IgD-negative memory B cell (primary cell): Measurements from ENCODE around the gene NOL3. TPM values are rescaled to one million over a fixed set of nuclear protein-coding genes. Genes with fewer than 3 reads are reported as not detected.
A peak's percentile ranks its signal among the peaks of the same experiment; 100 is the strongest.

Source experiments
- H3K27ac Mint-ChIP-seq, 3 donors: one replicate each; pipeline ENCODE4 v1.8.0; 2020 to 2022; ENCODE audit warnings: mild to moderate bottlenecking in 3 of 3, mixed read lengths in 3 of 3, moderate library complexity in 1 of 3
- H3K27me3 Mint-ChIP-seq: one replicate; pipeline ENCODE4 v1.8.0; 2021; ENCODE audit warnings: mixed read lengths
- H3K36me3 Mint-ChIP-seq: one replicate; pipeline ENCODE4 v1.8.0; 2020; ENCODE audit warnings: mild to moderate bottlenecking, mixed read lengths
- H3K4me1 Mint-ChIP-seq, 3 donors: one replicate each; pipeline ENCODE4 v1.8.0; 2020 to 2022; ENCODE audit warnings: mixed read lengths in 3 of 3, mild to moderate bottlenecking in 1 of 3
- H3K4me3 Mint-ChIP-seq, 4 donors: one replicate each; pipeline ENCODE4 v1.8.0; 2020 to 2022; ENCODE audit warnings: mild to moderate bottlenecking in 4 of 4, mixed read lengths in 4 of 4, moderate library complexity in 3 of 4
- H3K9me3 Mint-ChIP-seq, 3 donors: one replicate each; pipeline ENCODE4 v1.8.0; 2020 to 2021; ENCODE audit warnings: mixed read lengths in 3 of 3, mild to moderate bottlenecking in 1 of 3
- polyA plus RNA-seq: library from polyadenylated mRNA; unstranded; fragments of 300-500 nt; fragmentation: Illumina TruSeq; gene quantifications from one replicate; pipeline ENCODE4 v1.2.3, GENCODE V29; 2021

NOL3 gene
- polyA plus RNA-seq, 1 donor from 2014 or later: not detected

DNA sequence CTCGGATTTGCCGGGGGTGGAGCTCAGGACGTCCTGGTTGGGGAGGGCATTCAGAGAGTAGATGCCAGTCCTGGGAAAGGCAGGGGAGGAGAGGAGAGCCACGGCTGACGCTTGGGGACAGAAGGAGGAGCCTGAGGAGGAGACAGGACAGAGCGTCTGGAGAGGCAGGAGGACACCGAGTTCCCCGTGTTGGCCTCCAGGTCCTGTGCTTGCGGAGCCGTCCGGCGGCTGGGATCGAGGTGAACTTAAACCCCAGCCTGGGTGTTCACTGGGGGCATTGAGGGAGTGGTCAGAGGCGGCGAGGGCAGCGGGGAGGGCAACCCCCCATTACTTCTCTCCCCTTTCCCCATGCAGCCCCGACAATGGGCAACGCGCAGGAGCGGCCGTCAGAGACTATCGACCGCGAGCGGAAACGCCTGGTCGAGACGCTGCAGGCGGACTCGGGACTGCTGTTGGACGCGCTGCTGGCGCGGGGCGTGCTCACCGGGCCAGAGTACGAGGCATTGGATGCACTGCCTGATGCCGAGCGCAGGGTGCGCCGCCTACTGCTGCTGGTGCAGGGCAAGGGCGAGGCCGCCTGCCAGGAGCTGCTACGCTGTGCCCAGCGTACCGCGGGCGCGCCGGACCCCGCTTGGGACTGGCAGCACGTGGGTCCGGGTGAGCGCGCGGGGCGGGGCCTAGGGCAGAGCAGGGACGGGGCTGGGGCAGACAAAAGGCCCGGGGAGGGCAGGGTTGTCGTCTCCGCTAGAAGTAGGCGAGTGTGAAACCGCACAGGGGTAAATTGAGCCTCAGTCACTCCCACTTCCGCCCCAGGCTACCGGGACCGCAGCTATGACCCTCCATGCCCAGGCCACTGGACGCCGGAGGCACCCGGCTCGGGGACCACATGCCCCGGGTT lies 3.7 kb downstream of the NOL3 start:
- peaks cover 16 to 26% (median 20%) of the 10 kb centered on the region in 3 donors for H3K4me1 Mint-ChIP-seq
- peak overlapping the region; percentile 75 to 87 (median 84) for H3K4me3 Mint-ChIP-seq
- peaks cover 1% of the 10 kb centered on the region for H3K36me3 Mint-ChIP-seq
- peaks cover 0 to 2% (median 0%) of the 10 kb centered on the region in 3 donors for H3K9me3 Mint-ChIP-seq
- peaks cover 49% of the 10 kb centered on the region for H3K27me3 Mint-ChIP-seq
- H3K27ac Mint-ChIP-seq: peak overlapping the region in 1 of 3 donors; percentile 17

GRCh38 chr16:67174706-67175231 lies 4.4 kb downstream of the NOL3 start:
- peak overlapping the region in 2 of 4 donors; percentile 75 to 87 for H3K4me3 Mint-ChIP-seq
- peaks cover 0 to 2% (median 0%) of the 10 kb centered on the region in 3 donors for H3K9me3 Mint-ChIP-seq
- H3K4me1 Mint-ChIP-seq: peaks cover 14 to 23% (median 19%) of the 10 kb centered on the region in 3 donors
- H3K36me3 Mint-ChIP-seq: peaks cover 1% of the 10 kb centered on the region
- H3K27ac Mint-ChIP-seq: no peak overlapping the region
- H3K27me3 Mint-ChIP-seq: peaks cover 48% of the 10 kb centered on the region

GRCh38 chr16:67176662-67177061 lies 6.3 kb downstream of the NOL3 start:
- Mint-ChIP-seq H3K27ac (peak overlapping the region in 2 of 3 donors; percentile 53 to 77), H3K4me3 (peak overlapping the region in 1 of 4 donors; percentile 65), H3K9me3 (peaks cover 0 to 2% (median 0%) of the 10 kb centered on the region in 3 donors), H3K36me3 (peaks cover 1% of the 10 kb centered on the region), H3K4me1 (peaks cover 10 to 15% (median 12%) of the 10 kb centered on the region in 3 donors), H3K27me3 (peaks cover 33% of the 10 kb centered on the region)

- H3K27me3 Mint-ChIP-seq: peaks cover 25% of the 10 kb centered on the region
- peaks cover 10 to 15% (median 11%) of the 10 kb centered on the region in 3 donors for H3K4me1 Mint-ChIP-seq
- peaks cover 1% of the 10 kb centered on the region for H3K36me3 Mint-ChIP-seq
- H3K4me3 Mint-ChIP-seq: peak overlapping the region; percentile 63 to 93 (median 75)
- H3K27ac Mint-ChIP-seq: peak overlapping the region in 2 of 3 donors; percentile 27 to 70
- no peaks in the 10 kb centered on the region for H3K9me3 Mint-ChIP-seq
Measured at GRCh38 chr16:67177743-67178699, 7.7 kb downstream of the NOL3 start.

DNA sequence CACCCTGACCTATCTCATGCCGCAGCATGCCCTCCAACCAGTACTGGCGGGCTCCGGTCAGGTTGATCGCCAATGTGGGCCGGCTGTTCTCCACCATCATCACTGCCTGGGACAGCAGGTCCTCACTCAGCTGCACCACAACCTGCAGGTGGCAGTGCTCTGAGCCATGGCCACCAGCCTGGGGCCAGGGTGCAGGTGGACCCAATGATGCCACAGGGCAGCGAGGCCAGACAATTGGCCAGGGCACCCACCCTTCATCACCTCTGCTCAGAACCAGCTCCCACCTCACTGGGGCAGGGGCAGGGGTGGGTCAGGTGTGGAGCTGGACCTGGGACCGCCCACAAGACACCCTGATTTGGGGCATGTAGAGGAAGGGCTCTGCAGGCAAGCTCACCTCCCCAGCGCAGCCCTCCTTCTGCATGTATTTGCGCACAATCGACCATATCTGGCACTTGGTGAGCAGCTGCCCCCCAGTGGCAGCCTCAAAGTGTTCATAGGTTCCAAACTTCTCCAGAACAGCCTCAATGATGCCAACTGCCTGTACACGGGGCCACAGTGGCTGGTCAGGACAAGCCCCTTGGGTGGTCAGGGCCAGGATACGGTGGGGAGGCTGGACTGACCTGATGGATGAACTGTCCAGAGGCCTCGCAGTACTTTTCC lies 9.2 kb downstream of the NOL3 start:
- Mint-ChIP-seq H3K4me3 (no peak overlapping the region), H3K27me3 (peaks cover 13% of the 10 kb centered on the region), H3K27ac (no peak overlapping the region), H3K9me3 (no peaks in the 10 kb centered on the region), H3K36me3 (no peaks in the 10 kb centered on the region), H3K4me1 (peaks cover 0 to 5% (median 1%) of the 10 kb centered on the region in 3 donors)

DNA sequence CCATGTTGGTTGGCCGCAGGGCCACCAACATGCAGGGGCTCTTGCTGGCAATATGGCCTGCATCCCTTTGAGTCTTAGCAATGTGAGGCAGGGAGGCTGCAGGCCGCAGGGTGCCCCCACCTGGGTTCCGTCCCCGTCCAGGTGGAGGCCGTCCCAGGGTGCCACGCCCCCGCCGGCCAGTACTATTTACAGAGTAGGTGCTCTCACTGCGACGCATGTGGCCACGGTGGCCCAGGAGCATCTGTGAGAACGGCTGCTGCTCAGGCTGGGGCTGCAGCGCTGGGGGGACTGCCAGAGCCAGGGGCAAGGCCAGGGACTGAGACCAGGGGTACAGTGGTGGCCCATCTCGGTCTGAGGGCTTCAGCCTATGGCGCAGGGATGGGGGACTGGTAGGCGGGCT lies 9.8 kb downstream of the NOL3 start:
- no peaks in the 10 kb centered on the region for H3K9me3 Mint-ChIP-seq
- H3K4me3 Mint-ChIP-seq: no peak overlapping the region
- H3K36me3 Mint-ChIP-seq: no peaks in the 10 kb centered on the region
- H3K4me1 Mint-ChIP-seq: peaks cover 1 to 6% (median 5%) of the 10 kb centered on the region in 3 donors
- no peak overlapping the region for H3K27ac Mint-ChIP-seq
- H3K27me3 Mint-ChIP-seq: peaks cover 15% of the 10 kb centered on the region

DNA sequence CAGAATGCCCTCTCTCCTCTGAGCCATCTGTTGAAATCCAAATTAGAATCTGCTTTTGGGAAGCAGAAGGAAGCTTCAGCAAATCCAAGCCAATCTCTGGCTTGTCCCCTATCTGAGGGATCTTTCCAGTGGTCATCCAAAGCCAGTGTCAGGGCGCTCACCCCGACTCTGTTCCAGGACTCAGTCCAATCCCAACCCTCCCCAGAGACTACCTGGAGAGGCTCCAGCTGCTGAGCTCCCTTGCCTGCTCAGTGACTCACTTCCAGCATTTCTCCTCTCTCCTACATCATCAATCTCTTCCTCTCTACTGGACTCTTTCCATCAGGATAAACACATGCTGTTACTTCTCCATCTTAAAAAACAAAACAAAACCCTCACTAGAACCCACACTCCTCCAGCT lies 11.0 kb downstream of the NOL3 start:
- no peaks in the 10 kb centered on the region for H3K36me3 Mint-ChIP-seq
- no peak overlapping the region for H3K4me3 Mint-ChIP-seq
- H3K27ac Mint-ChIP-seq: no peak overlapping the region
- peaks cover 8 to 12% (median 10%) of the 10 kb centered on the region in 3 donors for H3K4me1 Mint-ChIP-seq
- H3K27me3 Mint-ChIP-seq: peaks cover 15% of the 10 kb centered on the region
- H3K9me3 Mint-ChIP-seq: no peaks in the 10 kb centered on the region

GRCh38 chr16:67182288-67182687 lies 11.9 kb downstream of the NOL3 start:
- Mint-ChIP-seq H3K27me3 (peaks cover 18% of the 10 kb centered on the region), H3K4me1 (peaks cover 8 to 12% (median 10%) of the 10 kb centered on the region in 3 donors), H3K4me3 (no peak overlapping the region), H3K27ac (no peak overlapping the region), H3K36me3 (no peaks in the 10 kb centered on the region), H3K9me3 (no peaks in the 10 kb centered on the region)

DNA sequence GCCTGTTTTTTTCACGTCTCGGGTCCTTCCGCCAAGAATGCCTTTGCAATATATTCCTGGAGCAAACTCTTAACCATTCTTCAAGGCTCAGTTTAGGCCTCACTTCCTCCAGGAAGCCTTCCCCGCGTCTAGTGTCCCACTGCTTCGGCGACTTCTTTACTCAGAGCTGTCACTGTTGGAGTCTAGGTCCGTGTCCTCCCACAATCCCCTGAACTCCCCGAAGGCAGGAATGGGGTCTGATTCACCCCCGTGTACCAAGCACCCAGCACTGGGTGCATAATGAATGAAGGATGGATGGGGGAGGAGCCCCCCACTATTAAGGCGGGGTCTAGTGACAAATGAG lies 12.9 kb downstream of the NOL3 start:
- no peak overlapping the region for H3K27ac Mint-ChIP-seq
- peaks cover 6 to 11% (median 8%) of the 10 kb centered on the region in 3 donors for H3K4me1 Mint-ChIP-seq
- H3K4me3 Mint-ChIP-seq: no peak overlapping the region
- no peaks in the 10 kb centered on the region for H3K36me3 Mint-ChIP-seq
- H3K27me3 Mint-ChIP-seq: peaks cover 12% of the 10 kb centered on the region
- H3K9me3 Mint-ChIP-seq: no peaks in the 10 kb centered on the region

GRCh38 chr16:67183627-67184452 lies 13.5 kb downstream of the NOL3 start, which contains the start of gene MATCAP1:
TSS of gene MATCAP1 (minus strand) at chr16:67183963. CDS start at chr16:67180610, 3,353 bp downstream.
- Mint-ChIP-seq H3K27me3 (peaks cover 12% of the 10 kb centered on the region), H3K4me1 (peaks cover 6 to 11% (median 8%) of the 10 kb centered on the region in 3 donors), H3K9me3 (no peaks in the 10 kb centered on the region), H3K36me3 (no peaks in the 10 kb centered on the region), H3K4me3 (peak within 1 kb of the TSS in 3 of 4 donors; percentile 75 to 95 (median 84)), H3K27ac (no peak within 1 kb of the TSS)

- peak overlapping the region in 3 of 4 donors; percentile 75 to 95 (median 84) for H3K4me3 Mint-ChIP-seq
- H3K4me1 Mint-ChIP-seq: peaks cover 6 to 11% (median 8%) of the 10 kb centered on the region in 3 donors
- no peaks in the 10 kb centered on the region for H3K36me3 Mint-ChIP-seq
- no peak overlapping the region for H3K27ac Mint-ChIP-seq
- peaks cover 10% of the 10 kb centered on the region for H3K27me3 Mint-ChIP-seq
- H3K9me3 Mint-ChIP-seq: no peaks in the 10 kb centered on the region
Measured at GRCh38 chr16:67184453-67184994, 14.2 kb downstream of the NOL3 start.

- Mint-ChIP-seq H3K27ac (peak overlapping the region; percentile 45 to 95 (median 91)), H3K4me1 (peaks cover 6 to 11% (median 8%) of the 10 kb centered on the region in 3 donors), H3K36me3 (no peaks in the 10 kb centered on the region), H3K27me3 (peaks cover 10% of the 10 kb centered on the region), H3K9me3 (no peaks in the 10 kb centered on the region), H3K4me3 (peak overlapping the region; percentile 82 to 97 (median 90))
Measured at GRCh38 chr16:67184995-67185650, 14.8 kb downstream of the NOL3 start.
